Measurements from ENCODE around the gene SLU7.

Gene SLU7

DNA sequence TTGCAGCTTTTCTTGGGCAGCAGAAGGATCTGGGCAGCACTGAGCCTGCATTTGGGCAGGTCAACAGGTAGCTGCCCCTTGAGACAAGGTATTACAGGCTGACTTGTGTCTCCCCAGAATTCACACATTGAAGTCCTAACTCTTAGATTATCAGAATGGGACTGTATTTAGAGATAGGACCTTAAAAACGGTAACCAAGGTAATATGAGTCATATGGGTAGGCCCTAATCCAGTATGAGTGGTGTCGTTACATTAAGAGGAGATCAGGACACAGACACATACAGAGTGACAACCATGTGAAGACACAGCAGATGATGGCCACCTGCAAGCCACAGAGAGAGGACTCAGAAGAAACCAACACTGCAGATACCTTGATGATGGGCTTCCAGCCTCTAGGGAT, 51.6 kb downstream of the SLU7 start:
- no peak for DNase-seq (ENCODE audit: low spot score)

DNA sequence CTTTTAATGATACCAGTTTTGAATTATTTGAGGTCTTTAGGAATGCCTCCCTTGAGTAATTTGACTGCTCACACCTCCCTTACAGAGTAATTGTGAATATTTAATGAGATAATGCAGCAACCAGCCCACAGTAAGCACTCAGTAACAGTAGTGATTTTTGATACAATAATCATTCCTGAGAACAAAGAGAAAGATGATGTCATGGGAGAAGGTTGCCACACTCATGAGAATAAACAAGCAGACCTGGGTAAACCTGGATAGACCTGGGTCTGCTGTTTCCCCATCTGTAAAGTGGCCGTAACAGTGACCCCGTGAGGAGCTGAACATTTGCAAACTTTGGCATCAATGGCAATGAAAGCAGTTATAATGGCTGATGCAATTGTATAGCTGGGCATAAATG, 52.7 kb downstream of the SLU7 start:
- no peak for DNase-seq (ENCODE audit: low spot score)

DNA sequence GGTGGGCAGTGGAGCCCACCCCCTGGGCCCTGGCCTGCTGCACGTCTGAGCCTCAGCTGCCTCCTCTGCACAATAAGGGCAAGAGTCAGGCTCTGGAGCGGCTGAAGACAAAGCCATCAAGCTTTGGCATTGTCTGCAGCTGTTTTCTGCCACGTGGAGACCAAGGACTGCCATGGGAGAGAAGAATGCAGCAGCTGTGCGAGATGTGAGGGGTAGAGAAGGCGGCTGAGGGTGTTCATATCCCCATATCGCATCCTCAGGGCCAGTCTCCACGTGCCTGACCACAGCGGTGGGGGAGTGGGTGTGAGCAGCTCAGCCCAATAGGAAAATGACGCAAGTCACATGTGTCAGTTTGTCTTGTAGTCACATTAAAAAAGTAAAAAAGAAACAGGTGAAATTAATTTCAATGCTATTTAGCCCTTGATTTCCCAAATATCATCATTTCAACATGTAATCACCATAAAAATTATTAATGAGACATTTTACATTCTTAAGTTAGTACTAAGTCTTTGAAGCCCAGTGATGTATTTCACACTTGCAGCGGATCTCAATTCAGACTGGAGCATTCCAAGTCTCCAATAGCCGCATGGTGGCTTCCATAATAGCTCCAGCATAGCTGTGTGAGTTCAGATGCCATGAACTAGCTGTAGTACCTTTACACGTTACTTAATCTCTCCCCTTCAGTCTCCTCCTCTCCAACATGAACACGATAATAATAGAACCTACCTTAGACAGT, 55.1 kb downstream of the SLU7 start:
- peak; percentile 33 for DNase-seq (ENCODE audit: low spot score)

DNA sequence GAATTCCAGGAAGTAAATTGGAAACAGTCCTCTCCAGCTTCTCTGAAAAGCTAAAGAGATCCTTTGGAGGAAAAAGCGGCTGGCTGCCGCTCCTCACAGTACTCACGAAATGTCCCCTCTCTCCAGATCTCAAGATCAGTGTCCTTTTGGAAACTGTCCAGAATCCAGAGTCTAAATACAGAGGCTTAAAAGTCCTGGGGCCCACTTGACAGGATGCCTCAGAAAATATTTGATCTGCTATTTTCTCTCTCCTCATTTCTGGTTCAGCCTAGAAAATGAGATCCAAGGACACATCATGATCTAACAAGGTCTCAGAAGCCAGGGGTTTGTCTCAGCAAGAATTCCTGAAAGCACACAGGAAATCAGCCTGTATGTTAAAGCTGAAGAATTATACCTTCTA, 55.7 kb downstream of the SLU7 start:
- no peak for DNase-seq (ENCODE audit: low spot score)

DNA sequence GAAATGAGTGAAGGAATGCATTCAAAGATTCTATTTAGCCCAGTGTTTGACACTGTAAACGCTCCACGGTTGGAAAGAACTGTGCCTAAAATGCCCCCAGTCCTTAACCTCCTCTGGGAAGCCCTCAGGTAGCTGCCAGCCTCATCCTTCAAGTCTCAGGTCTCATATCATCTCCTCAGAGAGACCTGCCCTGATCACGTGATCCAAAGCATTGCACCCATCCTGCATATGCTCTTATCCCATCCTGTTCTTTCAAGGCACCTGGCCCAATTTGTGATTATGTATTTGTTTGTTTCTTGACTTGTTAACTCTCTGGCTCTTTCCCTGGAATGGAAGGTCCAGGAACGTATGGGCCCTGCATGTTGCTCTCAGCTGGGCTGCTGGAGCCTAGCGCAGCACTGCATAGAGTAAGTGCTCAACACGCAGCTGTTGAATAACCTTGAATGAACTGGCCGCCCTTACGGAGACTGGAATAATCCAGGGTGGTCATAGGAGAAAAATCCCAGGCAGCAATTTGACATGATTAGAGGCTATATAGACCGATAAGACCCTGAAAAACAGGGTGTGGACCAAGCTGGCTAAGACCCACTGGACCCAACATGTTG, 57.2 kb downstream of the SLU7 start:
- DNase-seq (ENCODE audit: low spot score), result no peak

DNA sequence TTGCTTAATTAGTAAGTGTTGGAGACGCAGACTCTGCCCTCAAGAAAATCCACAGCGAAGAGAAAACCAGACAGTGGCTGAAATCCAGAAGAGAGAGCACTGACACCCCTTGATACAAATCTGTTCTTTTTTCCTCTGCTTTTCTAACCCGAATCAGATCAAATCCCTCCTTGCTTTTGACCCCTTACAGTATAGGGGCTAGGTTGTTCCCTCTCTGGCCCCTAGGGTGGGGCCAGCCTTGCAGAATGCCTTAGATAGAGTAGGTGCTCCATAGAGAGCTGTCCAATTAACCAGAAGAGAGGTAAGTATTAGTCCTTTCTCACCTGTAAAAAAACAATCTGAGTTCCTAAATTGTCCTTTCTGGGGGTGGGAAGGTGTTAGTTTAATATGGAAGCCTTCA, 58.6 kb downstream of the SLU7 start:
- DNase-seq (ENCODE audit: low spot score), result no peak

DNA sequence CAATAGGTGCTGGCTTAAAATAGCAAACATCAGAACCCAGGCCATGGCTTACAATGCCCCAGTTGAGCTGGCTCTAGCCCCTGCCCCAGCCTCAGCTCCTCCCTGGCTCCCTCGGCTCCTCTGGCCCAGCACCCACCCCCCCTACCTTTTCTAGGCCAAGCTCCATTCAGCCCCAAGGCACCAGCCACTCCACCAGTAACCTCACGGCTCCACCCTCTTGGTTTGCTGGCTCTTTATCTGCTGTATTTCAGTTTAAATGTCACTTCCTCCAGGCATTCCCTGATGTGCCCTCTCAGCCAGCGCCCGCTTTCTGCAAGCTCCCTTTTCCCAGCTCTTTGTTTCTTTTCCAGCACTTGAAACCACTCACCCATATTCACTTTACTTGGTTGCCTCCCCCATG, 59.1 kb downstream of the SLU7 start:
- peak; percentile 25 for DNase-seq (ENCODE audit: low spot score)

DNA sequence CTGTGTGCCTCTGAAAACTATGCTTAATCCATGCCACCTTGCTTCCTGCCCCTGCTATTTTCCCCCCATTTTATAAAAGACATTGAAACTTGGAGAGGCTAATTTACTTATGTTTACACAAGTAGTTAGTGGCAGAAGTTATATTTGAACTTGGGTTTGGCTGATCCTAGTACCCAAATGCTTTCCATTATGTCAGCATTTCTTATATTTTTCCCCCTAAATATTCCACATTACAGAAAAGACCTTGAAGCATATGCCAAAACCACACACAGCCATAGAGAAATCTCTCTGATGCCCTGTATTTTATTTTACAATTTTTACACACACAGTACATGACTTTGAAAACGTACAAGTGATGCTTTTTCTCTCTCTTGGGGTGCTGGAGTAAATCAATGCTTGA, 59.6 kb downstream of the SLU7 start:
- DNase-seq (ENCODE audit: low spot score), result no peak

DNA sequence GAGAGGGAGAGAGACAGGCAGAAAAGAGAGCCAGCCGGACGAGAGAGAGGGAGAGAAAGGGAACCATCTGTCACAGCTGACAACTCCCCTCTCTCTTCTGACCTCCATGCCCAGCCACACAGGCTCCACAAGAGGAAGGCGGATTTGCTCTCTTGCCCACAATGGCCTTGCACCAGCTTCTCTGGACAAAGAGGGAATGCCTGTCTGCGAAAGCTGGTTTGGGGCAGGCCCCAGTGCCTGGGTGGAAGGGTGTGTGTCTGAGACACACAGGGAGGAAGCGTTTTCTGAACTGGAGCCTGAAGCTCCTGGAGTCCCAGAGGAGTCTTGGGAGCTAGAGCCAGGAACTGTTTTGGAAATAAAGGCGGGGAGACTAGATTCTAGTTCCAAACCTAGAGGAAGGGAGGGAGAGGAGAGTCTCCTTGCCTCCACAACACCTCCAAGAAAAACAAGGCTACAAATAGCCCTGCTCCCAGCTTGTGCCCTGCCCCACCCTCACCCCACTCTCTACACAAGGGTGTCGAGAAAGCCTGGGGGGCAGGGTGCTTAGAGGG, 60.9 kb downstream of the SLU7 start:
- DNase-seq (ENCODE audit: low spot score), result peak; percentile 61

DNA sequence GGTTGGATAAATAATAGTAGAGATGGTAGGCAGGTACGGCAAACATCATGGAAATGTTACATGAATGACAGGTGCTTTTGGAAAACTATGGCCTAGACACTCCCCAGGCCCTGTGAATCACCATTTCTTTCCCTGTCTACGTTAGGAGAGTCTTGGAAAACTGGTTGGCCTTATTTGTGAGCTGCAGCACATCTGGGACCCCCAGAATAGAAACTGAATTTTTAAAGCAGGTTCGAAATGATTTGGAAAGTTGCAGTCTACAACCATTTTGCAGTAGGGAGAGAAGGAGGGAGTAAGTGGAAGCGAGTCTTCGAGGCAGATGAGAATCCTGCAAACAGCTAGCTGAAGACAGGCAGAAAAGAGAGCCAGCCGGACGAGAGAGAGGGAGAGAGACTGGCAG, 61.5 kb downstream of the SLU7 start:
- DNase-seq (ENCODE audit: low spot score), result no peak

DNA sequence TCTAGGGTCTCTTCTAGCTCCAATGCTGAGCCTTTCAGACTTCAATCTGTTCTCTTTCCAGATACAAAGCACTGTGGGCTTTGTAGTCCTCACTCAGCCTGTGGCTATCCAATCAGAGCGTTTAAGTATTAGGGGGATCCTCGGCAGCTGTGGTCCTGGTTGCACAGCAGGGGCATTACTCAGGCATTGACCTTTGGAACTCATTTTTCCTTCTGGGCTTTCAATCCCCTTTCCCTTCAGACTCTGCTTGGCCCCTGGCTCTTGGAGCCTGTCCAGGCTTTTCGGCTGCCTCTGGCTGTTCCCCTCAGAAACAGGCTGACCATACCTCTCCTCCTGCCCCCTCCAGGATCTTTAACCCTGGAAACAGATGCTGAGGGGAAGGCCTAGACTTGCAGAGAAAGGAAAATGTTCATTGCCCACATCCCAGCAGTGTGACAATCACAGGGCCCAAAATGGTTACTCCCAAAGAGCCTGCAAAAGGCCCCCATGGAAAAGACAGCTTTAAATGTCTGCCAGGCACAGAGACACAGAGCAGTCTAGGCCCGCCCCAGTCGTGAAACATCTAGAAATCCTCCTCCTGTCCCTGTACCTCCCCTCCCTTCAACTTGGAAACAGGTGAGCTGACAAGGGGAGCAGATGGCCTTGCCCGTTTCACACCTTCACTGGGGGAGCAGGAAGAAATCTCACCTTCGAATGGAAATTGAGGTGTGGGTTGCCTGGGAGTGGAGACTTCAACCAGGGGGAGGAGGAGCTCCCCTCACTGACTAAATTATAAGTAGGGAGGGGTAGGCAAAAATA, 62.1 kb downstream of the SLU7 start:
- no peak for DNase-seq (ENCODE audit: low spot score)

DNA sequence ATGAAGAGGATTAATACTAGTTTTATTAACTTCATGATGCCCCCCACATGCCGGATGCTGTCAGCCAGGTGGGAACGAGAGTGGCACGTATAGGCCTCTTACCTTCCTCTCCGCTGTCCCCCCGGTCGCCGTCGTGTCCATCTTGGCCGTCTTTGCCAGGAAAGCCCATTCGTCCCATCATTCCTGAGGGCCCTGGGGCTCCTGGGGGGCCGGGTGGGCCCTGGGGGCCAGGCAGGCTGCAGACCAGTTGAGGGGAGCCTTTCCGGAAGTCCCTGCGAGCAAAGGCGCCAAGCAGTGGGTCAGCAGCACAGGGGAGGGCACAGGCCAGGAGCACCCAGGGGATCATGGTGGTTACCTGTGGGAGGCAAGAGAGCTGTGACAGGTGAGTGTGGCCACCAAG, 64.2 kb downstream of the SLU7 start:
- DNase-seq (ENCODE audit: low spot score), result no peak

DNA sequence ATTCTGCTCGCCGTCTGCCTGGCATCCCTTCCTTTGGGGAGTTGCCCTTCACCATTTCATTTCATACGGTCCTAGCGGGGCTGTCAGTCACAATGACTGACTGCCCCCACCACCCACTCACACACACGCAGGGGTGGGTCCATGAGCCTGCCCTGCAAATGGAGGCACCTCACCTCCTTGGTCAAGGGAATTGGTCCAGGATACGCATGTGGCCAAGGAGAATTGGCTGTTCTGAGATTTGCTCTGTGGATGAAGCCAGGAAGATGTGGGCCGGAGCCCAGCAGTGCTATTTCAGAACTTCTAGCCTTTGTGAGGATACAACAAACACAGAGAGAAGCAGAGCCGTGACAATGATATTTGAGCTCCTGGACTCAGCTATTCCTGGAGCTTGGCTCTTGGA, 65.5 kb downstream of the SLU7 start:
- no peak for DNase-seq (ENCODE audit: low spot score)

DNA sequence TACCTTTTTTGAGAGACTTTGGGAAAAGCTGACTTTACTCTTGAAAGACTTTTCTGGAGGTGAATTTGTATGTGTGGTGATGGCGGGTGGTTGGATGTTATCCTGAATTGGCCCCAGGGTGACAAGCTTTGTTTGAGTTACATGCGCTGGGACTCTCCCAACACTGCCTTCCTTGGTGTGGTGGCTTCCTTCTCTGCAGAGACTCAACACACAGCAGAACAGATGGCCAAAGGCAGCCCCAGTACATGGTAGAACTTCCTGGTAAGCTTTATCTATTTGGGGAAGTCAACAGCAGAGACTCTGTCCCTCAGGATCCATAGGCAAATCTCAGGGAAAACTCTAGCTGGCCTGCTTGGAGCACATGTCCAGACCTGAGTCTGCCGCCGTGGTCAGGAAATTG, 66.6 kb downstream of the SLU7 start:
- DNase-seq (ENCODE audit: low spot score), result no peak
